Naive thymus-derived CD4-positive, alpha-beta T cell (primary cell): ENCODE measurements around the gene DYRK1A. TPM values are rescaled to one million over a fixed set of nuclear protein-coding genes. Genes with fewer than 3 reads are reported as not detected.

Source experiments
- polyA plus RNA-seq, 2 donors: library from polyadenylated mRNA; unstranded; fragments of 300-500 nt; fragmentation: Illumina TruSeq; gene quantifications; one replicate each; pipeline ENCODE4 v1.2.3, GENCODE V29; 2021
- total RNA-seq, 6 experiments: library from RNA in 5 of 6; stranded (reverse) in 5 of 6; gene quantifications; 1 replicate in 5 of 6; 2 replicates in 1 of 6; pipeline ENCODE4 v1.2.3 and lab custom pipeline; 2021 to 2026

Gene DYRK1A
- total and polyA plus RNA-seq, 7 experiments from 2014 or later = 3.3 to 142 (median 118) TPM

Other genes starting within 250 kb of the DYRK1A start
- gene VPS26C, start 99.4 kb upstream of the DYRK1A start, total RNA-seq = 10 to 100 TPM; 46.8 to 83.5 (median 77.7) TPM
- gene VPS26C, start 99.4 kb upstream of the DYRK1A start, polyA plus RNA-seq = 10 to 100 TPM; 60.1 to 78.5 TPM